HG03469 (cell line): ENCODE measurements around the gene SHISA5.

ENCODE experiments used
- ATAC-seq: cut with Tn5 transposase; IDR thresholded peaks from one replicate; pipeline ENCODE4 v1.9.1; 2021; ENCODE audit warnings: mild to moderate bottlenecking, moderate library complexity, moderate number of reproducible peaks; ENCODE audit not compliant: unreplicated experiment

SHISA5 gene

DNA sequence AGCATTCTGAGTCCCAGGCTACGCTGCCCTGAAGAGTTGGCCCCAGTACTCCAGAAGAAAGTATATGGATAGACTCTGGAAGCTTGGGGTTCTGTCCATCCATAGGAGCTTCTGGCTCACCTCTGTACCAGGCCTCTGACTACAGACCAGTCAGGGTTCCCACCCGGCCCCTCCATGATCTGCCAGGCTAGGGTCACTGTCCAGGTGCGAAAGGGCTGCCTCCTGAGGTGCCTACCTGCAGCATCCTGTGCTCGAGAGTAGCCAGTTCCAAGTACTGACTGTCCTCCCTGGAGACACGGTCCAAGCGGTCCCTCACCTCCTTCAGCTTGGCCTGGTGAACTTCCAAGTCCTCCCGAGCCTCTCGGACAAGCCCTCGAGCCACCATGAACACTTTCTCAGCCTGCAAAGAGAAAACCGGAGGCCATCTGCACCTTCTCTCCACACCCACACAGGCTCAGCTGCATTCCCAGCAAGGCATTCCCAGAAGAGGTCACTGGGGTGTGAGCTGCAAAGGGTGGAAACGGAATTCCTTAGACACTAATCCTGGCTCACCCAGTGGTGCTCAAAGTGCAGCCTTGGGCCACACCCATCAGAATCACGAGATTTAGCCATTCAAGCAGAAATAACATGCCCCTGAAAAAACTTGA, 70.4 kb downstream of the SHISA5 start:
- no peak for ATAC-seq

DNA sequence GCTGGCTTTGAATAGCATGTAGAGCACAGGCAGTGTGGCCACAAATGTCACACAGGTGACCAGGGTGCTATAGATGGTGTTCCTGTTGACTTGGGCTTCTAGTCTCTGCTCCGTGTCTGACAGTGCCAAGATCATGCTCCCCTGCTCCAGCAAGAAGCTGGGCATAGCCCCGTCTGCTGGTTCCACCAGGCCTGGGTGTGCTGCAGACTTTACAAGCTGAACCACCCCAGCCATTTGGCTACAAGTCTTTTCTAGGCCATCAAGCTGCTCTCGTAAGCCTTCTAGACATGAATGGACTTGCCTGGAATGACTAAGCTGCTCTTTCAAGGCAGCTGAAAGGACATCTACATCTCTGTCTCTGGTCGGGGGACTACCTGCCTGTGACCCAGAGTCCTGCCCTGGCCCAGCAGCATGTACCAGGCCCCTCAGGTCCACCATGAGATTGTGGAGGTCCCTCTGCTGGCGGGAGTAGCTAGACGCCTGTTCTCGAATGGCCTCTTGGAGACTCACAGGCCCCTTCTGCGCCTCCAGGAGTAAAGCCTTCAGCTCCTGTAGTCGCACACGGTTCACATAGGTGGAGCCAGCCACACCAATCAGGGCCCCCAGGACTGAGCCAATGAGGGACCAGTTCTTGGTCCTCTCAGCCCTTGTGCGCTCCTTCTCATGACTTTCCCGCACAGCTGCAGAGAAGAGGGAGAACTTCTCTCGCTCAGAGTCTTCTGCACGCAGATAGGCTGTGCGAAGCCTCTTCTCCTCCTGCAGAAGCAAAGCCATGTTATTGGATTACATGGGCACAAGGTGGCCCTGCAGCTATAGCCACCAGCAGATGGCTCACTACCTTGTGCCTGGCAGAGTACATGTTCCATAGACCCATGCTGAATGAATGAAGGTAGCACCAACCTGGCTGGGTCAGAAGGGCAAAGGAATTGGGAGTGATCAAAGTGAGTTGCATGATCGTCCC, 71.3 kb downstream of the SHISA5 start:
- ATAC-seq = no peak

DNA sequence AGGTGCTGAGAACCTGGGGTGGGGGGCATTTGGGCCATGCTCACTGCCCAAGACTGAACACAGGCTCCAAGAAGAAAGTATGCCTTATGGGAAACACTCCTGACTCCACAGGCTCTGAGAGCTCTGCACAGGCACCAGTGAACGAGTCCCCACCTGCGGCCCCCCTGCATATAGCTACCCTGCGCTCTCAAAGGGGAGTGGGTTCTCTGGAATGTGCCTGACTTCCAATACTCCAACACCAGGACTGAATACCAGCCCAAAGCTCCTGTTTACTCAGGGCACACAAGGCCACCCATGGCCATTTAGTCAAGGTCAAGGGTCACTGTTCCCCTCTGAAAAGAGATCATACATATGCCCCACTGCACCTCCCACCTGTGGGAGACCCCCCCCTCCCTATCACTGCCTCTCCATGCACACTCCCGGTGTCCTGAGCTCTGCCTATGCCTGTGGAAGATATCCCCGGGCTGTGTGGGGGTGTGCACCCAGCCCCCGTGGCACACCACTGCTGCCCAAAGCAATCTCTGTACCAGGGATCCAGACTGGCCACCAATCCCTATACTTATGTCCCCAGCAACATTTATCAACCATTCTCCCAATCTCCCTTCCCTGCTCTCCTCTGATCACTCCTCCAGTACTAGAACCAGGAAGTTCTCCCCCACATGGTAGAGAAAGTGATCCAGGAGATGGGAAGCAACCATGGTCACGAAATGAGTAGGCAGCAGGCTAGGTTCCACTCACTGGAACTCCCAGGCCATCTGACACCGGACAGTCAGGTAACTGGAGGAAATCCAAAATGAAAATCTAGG, 72.5 kb downstream of the SHISA5 start:
- no peak for ATAC-seq

DNA sequence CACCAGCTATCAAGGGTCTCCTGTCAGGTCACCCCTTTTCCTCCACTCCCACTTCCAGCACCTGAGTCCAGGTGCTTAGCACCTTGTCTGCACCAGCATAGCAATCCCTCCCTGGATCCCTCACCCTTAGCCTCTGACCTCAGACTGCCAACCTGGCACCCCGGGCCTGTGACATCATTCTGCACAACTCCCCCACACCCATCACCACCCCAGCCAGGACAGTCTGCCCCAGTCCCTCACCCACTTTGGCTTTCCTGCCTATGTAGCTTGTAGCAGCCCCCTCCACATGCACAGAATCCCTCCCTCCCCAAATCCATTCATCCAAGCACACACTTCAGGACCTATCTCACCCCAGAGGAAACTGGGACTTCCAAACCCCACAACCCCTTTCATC, 73.3 kb downstream of the SHISA5 start:
- ATAC-seq = no peak

DNA sequence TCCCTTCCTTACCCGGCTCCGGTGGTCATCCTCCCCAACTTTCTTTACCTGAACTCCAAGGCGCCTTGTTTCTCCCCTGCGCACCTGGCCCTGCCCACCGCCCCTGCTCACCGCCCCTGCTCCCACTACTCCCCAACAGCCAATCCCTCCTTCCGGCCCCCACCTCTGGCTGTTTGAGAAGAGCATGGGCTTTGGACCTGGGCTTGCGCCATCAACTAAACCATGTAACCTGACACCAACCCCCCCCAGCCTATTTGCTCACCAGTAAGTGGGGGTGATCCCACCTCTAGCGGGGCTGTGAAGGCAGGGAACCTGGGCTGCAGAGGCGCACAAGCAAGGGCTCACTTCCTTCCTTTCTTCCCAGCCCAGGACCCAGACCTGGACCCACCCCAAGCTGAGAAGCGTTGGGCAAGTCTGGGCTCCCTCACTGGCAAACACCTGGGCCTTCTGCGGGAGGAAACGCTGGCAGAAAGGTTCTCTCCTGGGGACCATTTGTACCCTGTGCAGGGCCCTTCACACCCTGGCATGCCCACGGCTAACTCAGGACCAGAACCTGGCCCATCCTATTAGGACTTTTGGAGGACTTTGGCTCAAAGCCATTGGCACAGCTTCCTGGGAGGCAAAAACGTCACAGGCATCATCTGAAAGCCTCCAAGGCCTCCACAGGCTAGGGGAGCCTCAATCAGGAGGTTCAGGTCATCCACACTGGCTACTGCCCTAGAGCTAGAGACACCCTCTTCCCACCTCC, 73.8 kb downstream of the SHISA5 start, which contains the start of gene PLXNB1:
TSS of gene PLXNB1 (minus strand) at position 127 of the 748 bp plus-strand sequence. CDS start 5,475 bp downstream, outside the sequence.
- ATAC-seq = no peak

DNA sequence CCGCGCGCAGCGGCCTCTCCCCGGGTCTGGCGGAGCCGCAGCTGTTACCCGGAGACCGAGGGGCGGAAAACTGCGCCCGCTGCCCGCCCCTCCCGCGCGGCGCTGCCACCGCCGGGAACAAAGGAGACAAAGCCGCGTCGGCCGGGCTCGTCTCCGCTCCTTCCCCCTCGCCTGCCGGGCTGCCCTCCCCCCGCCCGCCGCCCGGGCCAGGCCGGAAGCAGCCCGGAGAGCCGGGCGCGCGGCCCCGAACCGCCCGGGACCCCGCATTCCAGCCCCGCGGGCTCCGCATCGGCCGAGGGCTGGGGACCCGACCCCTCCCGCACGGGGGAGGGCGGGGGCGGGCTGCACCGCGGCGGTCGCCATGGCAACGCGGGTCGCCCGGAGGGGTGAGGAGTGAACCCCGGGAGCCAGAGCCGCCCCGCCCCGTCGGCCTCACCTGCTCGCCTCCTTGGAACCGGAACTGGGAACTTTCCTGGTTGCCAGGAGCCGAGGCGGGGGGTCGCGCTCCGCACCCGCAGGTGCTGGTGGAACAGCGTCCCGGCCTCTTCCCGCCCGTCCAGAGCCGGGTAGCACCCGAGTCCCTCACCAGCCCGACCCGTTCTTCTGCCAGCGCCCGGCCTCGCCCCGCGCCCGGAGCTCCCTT, 74.5 kb downstream of the SHISA5 start:
- no peak for ATAC-seq

DNA sequence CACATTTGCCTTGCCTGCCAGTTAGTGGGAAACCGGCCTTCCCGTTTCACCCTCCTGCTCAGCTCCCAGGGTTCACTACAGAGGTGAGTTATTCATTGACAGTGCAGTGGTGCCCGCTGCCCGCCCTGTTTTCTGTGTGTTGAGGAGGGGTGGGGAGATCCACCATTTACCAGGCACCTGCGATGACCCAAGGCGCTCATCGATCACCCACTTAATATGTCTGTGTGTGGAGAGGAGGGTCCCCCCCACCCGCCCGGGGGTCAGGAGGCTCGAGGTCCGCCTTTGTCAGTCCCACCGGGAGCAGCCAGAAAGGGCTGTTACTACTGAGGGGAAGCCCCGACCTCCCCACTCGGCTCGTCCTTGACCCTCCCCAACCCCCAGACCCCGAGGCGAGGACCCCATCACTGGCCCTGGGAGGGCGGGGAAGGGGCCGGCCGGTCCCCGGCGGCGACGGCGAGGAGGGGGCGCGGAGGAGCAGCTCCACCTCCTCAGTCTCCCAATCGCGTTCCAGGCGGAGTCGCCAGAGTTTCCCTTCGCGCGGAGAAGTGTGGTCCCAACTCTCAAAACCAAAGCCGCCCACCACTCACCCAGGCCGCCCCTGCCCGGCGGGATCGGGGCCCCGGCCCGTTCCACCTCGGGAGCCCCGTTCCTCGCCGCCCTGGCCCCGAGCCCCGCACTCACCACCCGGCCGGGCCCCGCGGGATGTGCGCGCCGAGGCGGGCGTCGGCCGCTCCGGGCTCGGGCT, 75.2 kb downstream of the SHISA5 start:
- no peak for ATAC-seq

DNA sequence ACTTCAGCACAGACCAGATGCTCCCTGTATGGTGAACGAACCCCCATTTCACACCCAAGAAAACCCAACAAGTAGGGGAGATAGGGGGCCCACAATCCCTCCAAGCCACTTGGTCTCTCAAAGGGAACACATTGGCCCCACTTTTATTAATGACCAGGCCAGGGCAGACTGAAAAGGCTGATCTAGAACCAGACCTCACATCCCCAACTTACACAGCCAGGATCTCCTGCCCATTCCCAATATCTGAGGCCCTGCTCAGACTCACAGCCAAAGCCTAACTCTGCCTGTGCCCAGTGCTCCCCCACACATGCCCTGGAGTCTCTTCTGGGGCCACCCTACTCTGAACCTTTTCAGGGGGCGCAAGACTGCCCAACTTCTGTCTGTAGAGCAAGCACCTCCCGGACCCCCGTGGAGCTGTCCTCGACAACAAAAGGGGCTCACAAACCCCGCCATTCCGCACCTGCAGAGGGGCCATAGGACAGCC, 75.8 kb downstream of the SHISA5 start:
- no peak for ATAC-seq

DNA sequence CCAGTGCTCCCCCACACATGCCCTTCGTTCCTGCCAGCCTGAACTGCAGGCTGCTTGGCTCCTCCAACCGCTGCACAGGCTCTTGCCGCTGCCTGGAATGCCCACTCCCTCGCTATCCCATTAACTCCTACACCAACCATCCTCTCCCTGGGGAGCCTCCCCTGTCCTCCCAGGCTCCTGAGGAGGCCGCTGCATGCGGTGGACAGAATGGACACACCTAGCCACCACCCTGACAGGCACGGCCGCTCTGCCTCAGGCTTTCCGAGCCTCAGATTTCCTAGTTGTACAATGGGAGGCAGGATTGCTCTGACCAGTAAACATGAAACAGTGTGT, 76.4 kb downstream of the SHISA5 start:
- ATAC-seq = no peak

DNA sequence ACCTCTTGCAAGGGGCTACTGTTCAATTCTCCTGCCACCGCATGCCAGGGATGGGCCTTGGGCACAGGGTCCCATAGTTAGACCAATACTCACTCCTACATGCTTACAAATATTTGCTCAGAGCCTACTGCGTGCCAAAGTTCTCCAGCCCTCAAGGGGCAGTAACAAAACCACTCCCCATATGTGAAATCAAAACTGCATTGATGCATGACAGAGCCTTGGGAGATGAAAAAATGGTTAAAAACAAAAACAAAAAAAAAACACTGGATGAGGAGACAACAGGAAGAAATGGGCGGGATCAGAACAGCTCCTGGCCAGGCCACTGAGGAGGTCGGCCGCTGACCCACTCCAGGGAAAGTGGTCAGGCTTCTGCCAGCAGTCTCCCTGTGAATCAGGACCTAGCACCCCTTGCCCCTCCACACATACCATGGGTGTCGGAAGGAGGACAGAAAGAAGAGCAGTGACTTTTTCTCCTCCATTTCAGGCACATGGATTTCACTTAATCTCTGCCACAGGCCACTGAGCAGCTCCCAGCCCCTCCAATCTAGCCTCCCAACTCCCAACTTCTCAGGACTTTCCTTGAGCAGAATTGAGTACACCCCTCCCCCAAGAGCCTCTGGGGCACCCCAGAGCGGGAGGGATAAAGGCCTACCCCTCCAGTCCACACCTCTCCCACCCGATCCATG, 76.9 kb downstream of the SHISA5 start:
- ATAC-seq = no peak

DNA sequence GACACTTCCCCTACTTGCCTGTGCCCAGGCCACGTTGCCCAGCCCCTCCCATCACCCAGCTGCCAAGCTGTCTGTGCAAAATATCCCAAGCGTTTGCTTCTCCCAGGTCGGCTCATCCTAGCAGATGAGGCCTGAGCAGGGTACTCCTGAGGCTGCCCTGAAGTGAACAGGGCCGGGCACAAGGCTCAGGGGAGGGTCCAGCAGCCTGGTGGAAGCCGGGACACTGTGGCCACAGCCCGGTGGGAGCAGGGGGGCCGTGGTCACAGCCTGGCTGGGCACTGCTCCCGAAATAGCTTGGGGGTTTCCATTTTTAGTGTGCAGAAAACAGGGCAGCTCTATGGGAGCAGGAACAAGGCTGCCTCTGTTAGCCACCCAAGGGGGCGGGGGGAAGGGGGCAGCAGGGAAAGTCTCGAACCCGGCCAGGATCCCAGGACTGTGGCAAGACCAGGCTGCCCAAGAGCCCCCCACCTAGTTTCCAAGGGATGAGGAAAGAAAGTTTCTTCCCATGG, 77.5 kb downstream of the SHISA5 start:
- ATAC-seq = no peak

DNA sequence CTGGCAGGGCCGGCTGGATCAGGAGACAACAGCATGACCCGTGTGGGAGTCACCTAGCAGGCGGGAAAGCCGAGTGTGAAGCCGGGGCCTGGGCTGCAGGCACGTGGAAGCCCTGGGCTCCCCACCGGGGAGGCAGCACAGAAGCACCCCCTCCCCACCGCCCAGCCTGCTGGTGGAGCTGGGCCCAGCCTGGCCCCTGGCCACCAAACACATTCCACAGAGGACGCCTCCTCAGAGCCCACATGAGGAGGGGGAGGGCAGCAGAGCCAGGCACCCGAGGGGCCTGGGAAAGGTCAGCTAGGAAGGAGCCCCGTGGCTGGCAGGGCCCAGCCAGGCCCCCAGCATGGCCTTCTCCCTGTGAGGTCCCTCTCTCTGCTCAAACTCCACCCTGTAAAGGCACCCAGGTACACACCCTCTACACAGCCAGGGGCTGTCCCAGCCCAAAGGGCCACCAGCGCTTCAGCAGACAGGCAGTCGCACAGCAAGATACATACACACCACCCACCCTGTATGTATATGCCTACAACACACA, 78.6 kb downstream of the SHISA5 start:
- no peak for ATAC-seq

DNA sequence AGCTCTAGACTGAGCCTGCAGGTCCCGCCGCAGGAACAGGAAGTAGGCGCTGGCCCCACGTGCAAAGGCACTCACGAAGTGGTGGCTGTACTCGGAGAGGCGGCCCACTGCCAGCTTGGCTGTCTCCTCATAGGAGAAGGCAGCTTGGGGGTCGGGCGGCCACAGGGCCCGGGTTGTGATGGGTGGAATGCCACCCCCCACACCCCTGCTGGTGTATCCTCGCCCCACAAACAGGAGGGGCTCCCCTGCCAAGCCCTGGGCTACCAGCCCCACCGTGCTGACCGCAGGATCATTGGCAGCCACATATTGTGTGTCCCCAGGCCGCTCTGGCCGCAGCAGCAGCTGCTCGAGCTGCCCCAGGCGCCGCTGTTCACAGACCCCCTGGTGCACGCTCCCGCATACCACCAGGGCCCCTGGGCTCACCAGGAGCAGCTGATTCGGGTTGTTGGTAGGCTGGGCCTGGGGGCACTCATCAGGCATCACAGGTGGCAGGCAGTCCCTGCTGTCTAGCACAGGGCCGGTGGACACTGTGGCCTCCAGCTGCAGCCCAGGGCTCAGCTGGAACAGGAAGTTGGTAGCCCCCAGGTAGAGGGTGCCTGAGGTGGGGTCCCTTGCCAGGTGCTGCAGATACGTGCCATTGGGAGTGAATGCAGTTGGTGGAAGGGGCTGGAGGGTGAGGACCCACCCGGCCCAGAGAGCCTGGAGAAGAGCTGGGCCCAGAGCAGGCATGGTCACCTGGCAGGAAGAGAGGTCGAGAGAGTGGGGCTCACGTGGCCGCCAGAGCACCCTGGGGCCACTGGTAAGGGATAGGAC, 79.9 kb downstream of the SHISA5 start:
- ATAC-seq = no peak

DNA sequence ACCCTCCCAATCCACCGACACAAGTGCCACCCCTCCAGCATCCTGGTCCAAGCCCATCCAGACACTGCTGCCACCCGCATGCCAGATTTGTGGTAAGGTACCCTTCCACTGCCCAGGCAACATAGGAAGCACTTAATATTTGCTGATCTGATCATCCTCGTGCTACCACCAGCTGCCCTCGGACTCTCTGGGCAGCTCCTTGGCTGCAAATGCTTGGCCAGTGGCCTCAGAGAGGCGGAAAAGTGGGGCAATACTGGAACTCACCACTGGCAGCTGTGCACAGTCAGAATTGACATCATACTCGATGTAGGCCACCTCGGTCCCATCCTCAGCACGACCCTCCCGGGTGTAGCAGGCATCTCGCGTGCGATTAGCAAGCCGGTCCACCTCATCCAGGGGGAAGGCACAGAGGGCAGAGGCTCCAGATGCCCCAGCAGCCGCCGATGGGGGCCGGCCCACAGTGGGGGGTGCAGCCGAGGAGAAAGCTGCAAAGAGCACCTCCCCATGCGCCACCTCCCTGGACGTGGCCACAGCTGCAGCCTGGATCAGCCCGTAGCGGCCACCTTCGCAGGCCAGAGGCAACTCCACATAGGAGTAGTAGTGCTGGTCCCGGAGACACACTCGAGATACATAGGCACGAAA, 80.6 kb downstream of the SHISA5 start:
- no peak for ATAC-seq

DNA sequence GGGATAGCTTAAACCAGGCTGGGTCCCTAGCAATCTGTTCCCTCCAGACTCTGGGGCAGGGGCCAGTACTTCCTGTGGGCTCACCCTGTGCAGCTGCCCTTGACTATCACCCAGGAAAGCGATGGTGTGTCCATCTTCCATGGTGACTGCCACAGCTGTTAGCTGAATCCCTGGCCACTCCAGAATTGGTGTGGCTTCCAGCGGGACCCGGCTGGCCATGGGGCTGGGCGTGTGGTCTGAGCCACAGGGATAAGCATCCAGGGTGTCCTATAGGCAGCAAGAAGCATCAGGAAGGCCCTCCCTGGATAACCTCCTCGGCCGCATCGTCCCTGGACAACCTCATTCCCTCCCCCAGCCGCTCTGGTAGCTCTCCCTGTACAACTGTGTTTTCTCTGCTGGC, 81.3 kb downstream of the SHISA5 start:
- ATAC-seq = no peak

DNA sequence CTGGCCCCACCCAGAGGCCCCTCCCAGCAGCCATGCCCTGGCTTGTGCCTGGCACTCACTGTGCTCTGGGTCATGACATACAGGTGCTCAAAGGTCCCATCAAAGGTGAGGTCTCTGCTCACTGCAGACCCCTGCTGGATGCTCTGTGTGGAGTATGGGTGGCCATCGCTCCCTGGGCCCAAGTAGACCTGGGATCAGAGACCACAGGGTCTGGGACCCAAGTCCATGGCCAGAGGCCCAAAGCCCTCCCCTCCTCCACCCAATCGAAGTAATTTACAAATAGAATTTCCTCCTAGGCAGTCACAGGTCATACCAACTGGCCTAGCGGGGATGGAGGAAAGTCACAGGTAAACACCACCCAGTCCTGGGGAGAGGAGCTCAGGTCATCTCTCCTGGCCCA, 81.7 kb downstream of the SHISA5 start:
- no peak for ATAC-seq

DNA sequence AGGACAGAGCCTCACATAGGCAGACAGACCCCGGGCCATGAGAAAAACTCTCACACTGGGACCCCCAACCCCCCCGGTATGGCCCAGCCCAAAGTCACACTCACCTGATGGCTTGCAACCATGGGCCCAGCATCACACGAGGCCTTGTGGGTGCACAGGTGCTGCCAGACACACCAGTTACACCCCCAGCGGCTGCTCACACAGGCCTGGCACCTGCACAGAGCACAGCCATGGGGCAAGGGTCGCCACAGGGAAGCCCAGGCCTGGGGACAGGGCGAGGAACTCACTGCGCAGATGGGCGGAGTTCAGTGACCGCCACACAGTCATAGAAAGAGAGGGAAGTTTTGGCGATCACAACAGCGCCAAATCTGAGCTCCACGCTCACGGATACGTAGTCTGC, 83.4 kb downstream of the SHISA5 start:
- no peak for ATAC-seq
